GM21723 (cell line): ENCODE measurements around the gene SRP9.
A peak's percentile ranks its signal among the peaks of the same experiment; 100 is the strongest.
"Not testable (repeated sequence)": the region's sequence is repeated elsewhere in the genome, so short reads cannot be mapped to it uniquely, and the experiment has no call there.

ENCODE experiments used
- ATAC-seq: cut with Tn5 transposase; IDR thresholded peaks from one replicate; pipeline ENCODE4 v1.9.1; 2021; ENCODE audit warnings: mild to moderate bottlenecking, moderate library complexity; ENCODE audit not compliant: unreplicated experiment

Gene SRP9

GRCh38 chr1:225754940-225755641, 22.5 kb upstream of the SRP9 start:
- no peak for ATAC-seq

- no peak for ATAC-seq
These were observed 21.8 kb upstream of the SRP9 start for GRCh38 chr1:225755671-225756319.

GRCh38 chr1:225757927-225758656, 19.5 kb upstream of the SRP9 start:
- ATAC-seq = no peak

- ATAC-seq = not testable (repeated sequence)
These were observed 17.7 kb upstream of the SRP9 start for GRCh38 chr1:225759972-225760371.

GRCh38 chr1:225760531-225760930, 17.1 kb upstream of the SRP9 start:
- ATAC-seq = no peak

GRCh38 chr1:225761395-225761794, 16.2 kb upstream of the SRP9 start:
- not testable (repeated sequence) for ATAC-seq

GRCh38 chr1:225762002-225762441, 15.6 kb upstream of the SRP9 start:
- no peak for ATAC-seq

- no peak for ATAC-seq
These were observed 15.2 kb upstream of the SRP9 start for GRCh38 chr1:225762444-225762843.

- ATAC-seq = no peak
These were observed 13.7 kb upstream of the SRP9 start for GRCh38 chr1:225763716-225764548.

- no peak for ATAC-seq
These were observed 11.5 kb upstream of the SRP9 start for GRCh38 chr1:225765982-225766674.

GRCh38 chr1:225766967-225767633, 10.5 kb upstream of the SRP9 start:
- ATAC-seq = no peak

GRCh38 chr1:225767634-225768540, 9.7 kb upstream of the SRP9 start:
- no peak for ATAC-seq

- no peak for ATAC-seq
These were observed 8.8 kb upstream of the SRP9 start for GRCh38 chr1:225768662-225769426.

GRCh38 chr1:225769687-225770086, 7.9 kb upstream of the SRP9 start:
- no peak for ATAC-seq

GRCh38 chr1:225770561-225771248, 6.9 kb upstream of the SRP9 start:
- ATAC-seq = no peak

- ATAC-seq = no peak
These were observed 5.8 kb upstream of the SRP9 start for GRCh38 chr1:225771661-225772322.

- peak; percentile 50 for ATAC-seq
These were observed 5.3 kb upstream of the SRP9 start for GRCh38 chr1:225772323-225772768.
